ENCODE data around the gene ANKRD33B.

Gene ANKRD33B

DNA sequence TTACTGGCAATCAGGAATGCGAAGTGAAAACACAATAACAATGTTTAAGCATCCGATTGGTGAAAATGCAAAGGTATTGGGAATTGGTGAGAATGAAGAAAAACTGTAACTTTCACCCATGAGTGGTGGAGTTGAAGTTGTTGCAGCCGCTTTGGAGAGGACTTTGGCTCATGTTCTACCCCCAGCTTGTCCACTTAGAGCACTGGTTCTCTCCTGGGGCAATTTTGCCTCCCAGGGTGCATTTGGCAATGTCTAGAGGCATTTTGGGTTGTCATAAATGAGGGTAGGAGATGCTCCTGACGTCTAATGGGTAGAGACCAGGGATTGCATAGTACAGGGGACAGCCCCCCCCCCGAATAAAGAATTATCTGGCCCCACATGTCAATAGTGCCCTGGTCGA, 46.2 kb downstream of the ANKRD33B start:
- H3K4me1 ChIP-seq (ENCODE audit: control insufficient read depth, insufficient read depth, low read length), result peaks cover 23% of the 10 kb centered on the region

DNA sequence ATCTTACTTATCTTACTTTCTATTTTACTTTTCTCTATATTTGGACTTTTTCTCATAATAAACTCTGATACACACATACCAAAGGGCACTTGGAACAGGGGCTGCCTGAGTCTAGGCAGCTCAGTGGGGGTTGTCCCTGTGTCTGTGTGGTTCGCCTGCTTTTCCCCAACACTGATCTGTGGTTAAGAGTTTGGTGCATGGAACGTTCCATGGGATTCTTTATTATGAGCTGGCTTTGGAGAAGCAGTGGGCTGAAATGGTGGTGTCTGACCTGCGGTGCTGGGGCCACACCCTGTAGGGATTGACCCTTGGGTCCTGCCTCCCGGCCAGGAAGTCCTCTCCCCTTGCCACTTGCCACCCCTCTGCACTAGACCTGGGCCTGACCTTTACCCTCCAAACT, 47.4 kb downstream of the ANKRD33B start:
- Histone ChIP-seq H3K9ac (ENCODE audit: low read length) (no peak overlapping the region), H3K4me1 (ENCODE audit: control insufficient read depth, insufficient read depth, low read length) (peaks cover 23% of the 10 kb centered on the region), H3K36me3 (ENCODE audit: control insufficient read depth, insufficient read depth, low read length) (no peaks in the 10 kb centered on the region), H3K27ac (ENCODE audit: low read depth, low read length) (no peak overlapping the region), H3K9me3 (ENCODE audit: control insufficient read depth, insufficient read depth, low read depth, low read length) (no peaks in the 10 kb centered on the region), H3K4me3 (ENCODE audit: low read depth, low read length) (no peak overlapping the region), H3K27me3 (ENCODE audit: control insufficient read depth, insufficient read depth, low read length) (no peaks in the 10 kb centered on the region)

More for the DNA sequence above, 46.2 kb downstream of the ANKRD33B start:
- no peaks in the 10 kb centered on the region for H3K9me3 ChIP-seq (ENCODE audit: control insufficient read depth, insufficient read depth, low read depth, low read length)
- H3K27me3 ChIP-seq (ENCODE audit: control insufficient read depth, insufficient read depth, low read length), result no peaks in the 10 kb centered on the region
- no peak overlapping the region for H3K4me3 ChIP-seq (ENCODE audit: low read depth, low read length)
- no peaks in the 10 kb centered on the region for H3K36me3 ChIP-seq (ENCODE audit: control insufficient read depth, insufficient read depth, low read length)
- H3K27ac ChIP-seq (ENCODE audit: low read depth, low read length), result no peak overlapping the region
- no peak overlapping the region for H3K9ac ChIP-seq (ENCODE audit: low read length)

DNA sequence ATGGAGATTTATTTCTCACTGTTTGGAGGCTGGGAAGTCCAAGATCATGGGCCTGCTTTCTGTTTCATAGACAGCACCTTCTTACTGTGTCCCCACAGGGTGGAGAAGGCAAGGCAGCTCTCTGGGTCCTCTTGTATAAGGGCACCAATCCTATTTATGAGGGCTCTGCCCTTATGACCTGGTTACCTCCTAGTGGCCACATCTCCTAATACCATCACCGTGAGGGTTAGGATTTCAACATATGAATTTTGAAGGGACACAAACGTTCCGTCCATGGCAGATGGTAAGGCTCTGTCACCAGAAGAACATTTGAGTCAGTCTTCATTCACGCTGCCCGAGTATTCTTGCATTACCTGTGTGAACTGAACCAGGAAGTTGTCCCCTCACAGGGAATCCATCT, 48.4 kb downstream of the ANKRD33B start:
- H3K9ac ChIP-seq (ENCODE audit: low read length), result no peak overlapping the region
- peaks cover 17% of the 10 kb centered on the region for H3K4me1 ChIP-seq (ENCODE audit: control insufficient read depth, insufficient read depth, low read length)
- H3K36me3 ChIP-seq (ENCODE audit: control insufficient read depth, insufficient read depth, low read length), result no peaks in the 10 kb centered on the region
- no peak overlapping the region for H3K4me3 ChIP-seq (ENCODE audit: low read depth, low read length)
- no peaks in the 10 kb centered on the region for H3K9me3 ChIP-seq (ENCODE audit: control insufficient read depth, insufficient read depth, low read depth, low read length)
- no peak overlapping the region for H3K27ac ChIP-seq (ENCODE audit: low read depth, low read length)
- no peaks in the 10 kb centered on the region for H3K27me3 ChIP-seq (ENCODE audit: control insufficient read depth, insufficient read depth, low read length)

DNA sequence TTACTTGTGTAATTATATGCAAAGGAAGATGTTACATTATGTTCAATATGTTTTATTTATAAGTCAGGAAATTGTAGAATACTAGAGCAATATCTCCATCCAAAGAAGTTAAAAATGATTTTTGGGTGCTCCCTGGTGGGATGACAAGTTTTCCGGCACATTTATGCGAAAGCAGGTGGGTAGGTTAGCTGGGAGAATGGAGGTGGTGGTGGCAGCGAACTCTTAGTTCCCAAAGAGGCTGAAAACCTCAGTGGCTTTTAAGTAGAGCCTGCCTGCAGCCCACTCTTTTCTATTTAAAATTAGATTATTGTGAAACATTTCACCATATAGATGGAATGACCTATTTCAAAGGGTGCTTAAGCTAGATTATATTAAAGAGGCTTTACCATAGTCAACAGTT, 51.8 kb downstream of the ANKRD33B start:
- H3K27ac ChIP-seq (ENCODE audit: low read depth, low read length), result no peak overlapping the region
- H3K9me3 ChIP-seq (ENCODE audit: control insufficient read depth, insufficient read depth, low read depth, low read length), result no peaks in the 10 kb centered on the region
- H3K36me3 ChIP-seq (ENCODE audit: control insufficient read depth, insufficient read depth, low read length), result no peaks in the 10 kb centered on the region; the same call in 1 of the 2 replicates

DNA sequence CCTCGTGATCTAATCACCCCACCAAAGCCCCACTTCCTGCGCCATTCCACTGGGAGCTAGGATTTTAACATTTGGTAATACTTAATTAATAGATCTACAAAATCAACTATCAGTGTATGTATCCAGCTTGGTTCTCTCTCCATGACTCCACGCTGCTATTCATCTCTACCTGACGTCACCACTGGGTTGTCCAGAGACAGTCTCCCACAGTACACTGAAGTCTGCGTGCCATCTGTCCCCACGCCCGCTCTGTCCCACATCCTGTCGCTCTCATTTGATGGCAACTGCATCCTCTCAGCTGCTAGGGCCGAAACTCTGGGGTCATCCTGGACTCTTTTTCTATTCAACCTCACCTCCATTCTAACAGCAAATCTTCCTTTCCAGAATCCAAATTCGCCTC, 53.2 kb downstream of the ANKRD33B start:
- Histone ChIP-seq H3K9ac (ENCODE audit: low read length) (no peak overlapping the region), H3K36me3 (ENCODE audit: control insufficient read depth, insufficient read depth, low read length) (no peaks in the 10 kb centered on the region; the same call in 1 of the 2 replicates), H3K9me3 (ENCODE audit: control insufficient read depth, insufficient read depth, low read depth, low read length) (no peaks in the 10 kb centered on the region), H3K27me3 (ENCODE audit: control insufficient read depth, insufficient read depth, low read length) (no peaks in the 10 kb centered on the region), H3K27ac (ENCODE audit: low read depth, low read length) (no peak overlapping the region), H3K4me3 (ENCODE audit: low read depth, low read length) (no peak overlapping the region), H3K4me1 (ENCODE audit: control insufficient read depth, insufficient read depth, low read length) (0 out of 2 replicates have a peak, but pooled peaks cover 4% of the 10 kb centered on the region)

More for the DNA sequence above, 51.8 kb downstream of the ANKRD33B start:
- H3K27me3 ChIP-seq (ENCODE audit: control insufficient read depth, insufficient read depth, low read length), result no peaks in the 10 kb centered on the region
- H3K4me3 ChIP-seq (ENCODE audit: low read depth, low read length), result no peak overlapping the region
- H3K9ac ChIP-seq (ENCODE audit: low read length), result no peak overlapping the region
- 0 out of 2 replicates have a peak, but pooled peaks cover 11% of the 10 kb centered on the region for H3K4me1 ChIP-seq (ENCODE audit: control insufficient read depth, insufficient read depth, low read length)

DNA sequence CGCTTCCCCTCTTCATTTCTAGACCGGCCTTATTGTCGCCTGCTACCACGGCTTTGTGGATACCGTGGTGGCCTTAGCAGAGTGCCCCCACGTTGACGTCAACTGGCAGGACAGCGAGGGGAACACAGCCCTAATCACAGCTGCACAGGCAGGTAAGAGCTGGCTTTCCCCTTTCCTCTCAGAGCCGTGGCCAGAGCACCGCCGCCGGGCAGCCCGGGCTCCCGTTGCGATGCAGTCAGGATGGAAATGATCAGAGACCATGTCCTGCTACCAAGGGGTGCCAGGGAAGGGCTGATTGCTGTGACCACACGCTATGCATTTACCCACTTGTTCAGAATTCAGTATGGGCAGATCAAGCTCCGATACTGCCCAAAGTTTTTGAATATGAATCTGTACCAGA, 54.4 kb downstream of the ANKRD33B start:
- Histone ChIP-seq H3K27ac (ENCODE audit: low read depth, low read length) (no peak overlapping the region), H3K4me1 (ENCODE audit: control insufficient read depth, insufficient read depth, low read length) (peaks cover 5% of the 10 kb centered on the region; the same call in 1 of the 2 replicates), H3K36me3 (ENCODE audit: control insufficient read depth, insufficient read depth, low read length) (no peaks in the 10 kb centered on the region; the same call in 1 of the 2 replicates), H3K27me3 (ENCODE audit: control insufficient read depth, insufficient read depth, low read length) (no peaks in the 10 kb centered on the region), H3K9ac (ENCODE audit: low read length) (no peak overlapping the region), H3K9me3 (ENCODE audit: control insufficient read depth, insufficient read depth, low read depth, low read length) (no peaks in the 10 kb centered on the region), H3K4me3 (ENCODE audit: low read depth, low read length) (no peak overlapping the region)

DNA sequence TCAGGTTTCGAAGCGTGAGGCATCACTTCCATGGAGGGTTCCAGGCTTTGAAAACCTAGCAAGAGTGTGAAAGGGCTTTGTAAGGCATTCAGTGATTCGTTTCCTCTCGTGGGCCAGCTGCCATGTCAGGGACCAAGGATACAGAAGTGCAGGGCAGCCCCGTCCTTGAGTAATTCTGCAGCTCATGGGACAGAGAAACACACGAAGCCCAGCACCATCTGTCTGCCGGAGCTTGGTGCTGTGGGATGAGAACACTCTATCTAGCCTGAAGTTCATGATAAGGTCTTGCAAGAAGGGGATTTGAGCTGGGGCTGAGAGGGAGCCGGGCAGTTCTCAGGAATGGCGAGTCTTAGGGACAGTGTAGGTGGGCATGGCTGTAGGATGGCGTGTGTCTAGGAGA, 55.8 kb downstream of the ANKRD33B start:
- Histone ChIP-seq H3K4me3 (ENCODE audit: low read depth, low read length) (no peak overlapping the region), H3K9ac (ENCODE audit: low read length) (no peak overlapping the region), H3K27ac (ENCODE audit: low read depth, low read length) (no peak overlapping the region), H3K9me3 (ENCODE audit: control insufficient read depth, insufficient read depth, low read depth, low read length) (no peaks in the 10 kb centered on the region), H3K36me3 (ENCODE audit: control insufficient read depth, insufficient read depth, low read length) (no peaks in the 10 kb centered on the region; the same call in 1 of the 2 replicates), H3K27me3 (ENCODE audit: control insufficient read depth, insufficient read depth, low read length) (no peaks in the 10 kb centered on the region), H3K4me1 (ENCODE audit: control insufficient read depth, insufficient read depth, low read length) (peaks cover 10% of the 10 kb centered on the region)

DNA sequence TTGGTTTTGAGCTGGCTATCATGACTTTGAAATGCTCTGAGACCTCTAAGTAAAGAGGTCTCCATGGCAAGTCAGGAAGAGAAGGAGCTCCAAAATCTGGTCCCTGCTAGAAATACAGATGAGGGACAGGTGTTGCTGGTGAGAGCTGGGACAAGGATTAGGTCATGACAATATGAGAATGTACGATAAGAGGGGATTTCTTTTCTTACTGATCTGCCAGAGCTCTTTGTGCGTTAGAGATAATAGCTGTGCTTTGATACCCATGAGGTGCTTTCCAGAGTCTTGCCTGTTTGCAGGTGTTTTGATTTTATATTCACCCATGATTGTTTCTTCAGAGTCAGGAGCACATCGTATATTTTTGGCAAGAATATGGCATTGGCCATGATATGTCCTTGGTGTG, 56.5 kb downstream of the ANKRD33B start:
- Histone ChIP-seq H3K9me3 (ENCODE audit: control insufficient read depth, insufficient read depth, low read depth, low read length) (no peaks in the 10 kb centered on the region), H3K36me3 (ENCODE audit: control insufficient read depth, insufficient read depth, low read length) (no peaks in the 10 kb centered on the region; the same call in 1 of the 2 replicates), H3K9ac (ENCODE audit: low read length) (no peak overlapping the region), H3K4me3 (ENCODE audit: low read depth, low read length) (no peak overlapping the region), H3K27me3 (ENCODE audit: control insufficient read depth, insufficient read depth, low read length) (no peaks in the 10 kb centered on the region), H3K4me1 (ENCODE audit: control insufficient read depth, insufficient read depth, low read length) (peaks cover 10% of the 10 kb centered on the region), H3K27ac (ENCODE audit: low read depth, low read length) (no peak overlapping the region)

DNA sequence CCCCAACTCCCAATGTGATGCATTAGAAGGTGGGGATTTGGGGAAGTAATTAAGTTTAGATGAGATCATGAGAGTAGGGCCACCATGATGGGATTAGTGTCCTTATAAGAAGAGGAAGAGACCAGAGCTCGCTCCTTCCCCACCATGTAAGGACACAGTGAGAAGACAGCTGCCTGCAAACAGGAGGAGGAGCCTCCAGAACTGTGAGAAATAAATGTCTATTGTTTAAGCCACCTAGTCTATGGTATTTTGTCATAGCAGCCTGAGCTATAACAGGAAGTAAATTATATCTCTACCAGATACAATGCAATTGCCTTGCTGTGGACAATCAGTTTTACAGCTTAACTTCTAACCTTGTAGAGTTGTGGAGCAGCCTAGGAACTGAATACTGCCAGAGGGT, 58.0 kb downstream of the ANKRD33B start:
- peaks cover 12% of the 10 kb centered on the region for H3K4me1 ChIP-seq (ENCODE audit: control insufficient read depth, insufficient read depth, low read length)
- no peak overlapping the region for H3K27ac ChIP-seq (ENCODE audit: low read depth, low read length)
- H3K27me3 ChIP-seq (ENCODE audit: control insufficient read depth, insufficient read depth, low read length), result no peaks in the 10 kb centered on the region
- no peak overlapping the region for H3K9ac ChIP-seq (ENCODE audit: low read length)
- H3K36me3 ChIP-seq (ENCODE audit: control insufficient read depth, insufficient read depth, low read length), result no peaks in the 10 kb centered on the region; the same call in 1 of the 2 replicates
- H3K9me3 ChIP-seq (ENCODE audit: control insufficient read depth, insufficient read depth, low read depth, low read length), result no peaks in the 10 kb centered on the region
- H3K4me3 ChIP-seq (ENCODE audit: low read depth, low read length), result no peak overlapping the region

DNA sequence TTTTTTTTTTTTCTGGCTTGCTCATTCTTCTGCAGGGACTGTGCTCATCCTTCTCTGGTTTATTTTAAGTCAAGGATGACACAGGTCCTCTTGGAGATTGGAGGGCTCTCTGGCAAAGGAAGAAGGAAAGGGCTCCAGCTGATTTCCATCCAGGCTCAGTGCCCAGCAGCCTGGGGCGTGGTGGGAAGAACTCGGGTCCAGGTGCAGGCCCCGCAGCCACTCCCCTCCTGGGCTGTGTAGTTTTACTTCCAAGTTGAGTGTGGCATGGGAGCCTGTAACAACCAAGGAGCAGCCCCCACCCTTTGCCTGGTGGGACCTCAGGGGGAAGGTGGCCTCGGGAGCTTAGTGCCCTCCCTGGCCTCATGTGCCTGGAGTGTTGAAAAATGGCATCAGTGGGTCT, 58.9 kb downstream of the ANKRD33B start:
- Histone ChIP-seq H3K27me3 (ENCODE audit: control insufficient read depth, insufficient read depth, low read length) (no peaks in the 10 kb centered on the region), H3K36me3 (ENCODE audit: control insufficient read depth, insufficient read depth, low read length) (no peaks in the 10 kb centered on the region; the same call in 1 of the 2 replicates), H3K4me1 (ENCODE audit: control insufficient read depth, insufficient read depth, low read length) (peaks cover 17% of the 10 kb centered on the region), H3K9me3 (ENCODE audit: control insufficient read depth, insufficient read depth, low read depth, low read length) (no peaks in the 10 kb centered on the region), H3K27ac (ENCODE audit: low read depth, low read length) (no peak overlapping the region), H3K9ac (ENCODE audit: low read length) (no peak overlapping the region), H3K4me3 (ENCODE audit: low read depth, low read length) (no peak overlapping the region)

DNA sequence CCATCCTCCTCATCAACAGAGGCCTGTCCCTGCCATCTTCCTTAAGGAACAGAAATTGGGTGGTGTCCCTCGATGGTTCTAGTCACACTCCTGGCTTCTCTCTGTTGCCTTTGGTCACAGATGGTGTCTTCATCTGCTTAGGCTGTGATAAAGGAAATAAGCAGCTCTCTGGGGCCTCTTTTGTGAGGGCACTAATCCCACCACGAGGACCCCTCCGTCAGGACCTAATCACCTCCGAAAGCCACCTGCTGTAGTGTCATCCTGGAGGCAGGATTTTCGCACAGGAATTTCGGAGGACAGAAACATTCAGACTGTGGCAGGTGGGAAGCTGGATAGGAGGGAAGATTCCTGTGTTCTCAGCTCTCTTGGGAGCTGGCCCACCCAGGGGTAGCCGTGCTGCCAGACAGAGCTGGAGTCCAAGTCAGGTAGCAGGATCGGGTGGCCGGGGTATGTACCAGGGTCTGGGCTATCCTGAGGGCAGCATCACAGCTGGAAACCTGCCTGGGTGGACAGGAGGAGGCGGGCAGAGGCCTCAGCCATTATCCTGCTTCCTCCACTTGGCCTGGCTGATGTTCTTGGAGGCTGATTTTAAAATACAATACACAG, 59.5 kb downstream of the ANKRD33B start:
- Histone ChIP-seq H3K4me3 (ENCODE audit: low read depth, low read length) (no peak overlapping the region), H3K27me3 (ENCODE audit: control insufficient read depth, insufficient read depth, low read length) (no peaks in the 10 kb centered on the region), H3K4me1 (ENCODE audit: control insufficient read depth, insufficient read depth, low read length) (peaks cover 17% of the 10 kb centered on the region), H3K9ac (ENCODE audit: low read length) (no peak overlapping the region), H3K9me3 (ENCODE audit: control insufficient read depth, insufficient read depth, low read depth, low read length) (no peaks in the 10 kb centered on the region), H3K27ac (ENCODE audit: low read depth, low read length) (no peak overlapping the region), H3K36me3 (ENCODE audit: control insufficient read depth, insufficient read depth, low read length) (no peaks in the 10 kb centered on the region; the same call in 1 of the 2 replicates)
